C4-2B (cell line): ENCODE data around the gene HDAC3.

Source experiments
- ZFX ChIP-seq: fragments of 450-650 bp; IDR thresholded peaks from 2 replicates; pipeline ENCODE4 v1.6.1; 2017
- TF ChIP-seq, protein P1 (sequence below): fragments of 450-650 bp; conservative IDR thresholded peaks from 2 replicates; pipeline ENCODE4 v1.5.1; 2017; ENCODE audit warnings: mild to moderate bottlenecking

DNA sequence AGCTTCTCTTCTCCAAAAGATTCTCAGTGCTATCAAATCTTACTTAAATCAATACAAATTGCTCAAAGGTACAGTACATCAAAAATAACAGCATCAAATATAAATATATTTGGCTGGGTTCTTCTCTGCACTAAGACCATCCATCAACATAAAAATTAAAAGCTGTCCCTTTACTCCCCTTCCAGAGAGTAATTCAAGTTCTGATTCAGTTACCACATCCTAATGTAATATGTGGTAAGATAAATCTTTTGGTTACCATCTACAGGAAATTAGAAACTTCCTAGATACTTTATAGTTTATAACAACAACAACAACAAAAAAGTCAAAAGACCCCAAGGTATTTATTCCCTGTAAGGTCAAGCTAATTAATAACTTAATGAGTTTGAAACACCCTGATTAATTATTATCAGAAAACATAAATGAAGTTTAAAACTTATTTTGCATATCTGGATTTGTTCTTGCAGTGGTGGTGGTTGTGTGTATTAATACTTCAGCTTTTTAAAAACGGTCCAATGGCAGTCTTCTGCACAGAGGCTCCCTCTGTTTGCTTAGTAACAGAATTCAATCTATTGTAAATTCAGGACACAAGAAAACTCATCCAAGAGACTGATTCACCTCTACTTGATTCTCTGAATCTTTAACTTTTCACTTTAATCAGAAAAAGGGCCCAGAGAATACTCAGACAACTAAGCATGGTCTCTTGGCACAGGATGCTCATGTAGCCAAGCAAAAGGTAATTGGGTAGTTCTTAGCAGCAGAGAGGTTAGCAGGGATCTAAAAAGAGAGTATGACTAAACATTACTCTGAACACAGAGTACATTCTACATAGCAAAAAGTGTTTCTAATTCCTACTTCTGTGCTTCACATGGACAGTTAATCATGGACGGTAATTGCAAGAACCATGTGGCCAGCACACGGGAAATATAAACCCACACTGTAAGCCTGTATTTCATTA, 38.0 kb downstream of the HDAC3 start:
- TF ChIP-seq, protein P1, sequence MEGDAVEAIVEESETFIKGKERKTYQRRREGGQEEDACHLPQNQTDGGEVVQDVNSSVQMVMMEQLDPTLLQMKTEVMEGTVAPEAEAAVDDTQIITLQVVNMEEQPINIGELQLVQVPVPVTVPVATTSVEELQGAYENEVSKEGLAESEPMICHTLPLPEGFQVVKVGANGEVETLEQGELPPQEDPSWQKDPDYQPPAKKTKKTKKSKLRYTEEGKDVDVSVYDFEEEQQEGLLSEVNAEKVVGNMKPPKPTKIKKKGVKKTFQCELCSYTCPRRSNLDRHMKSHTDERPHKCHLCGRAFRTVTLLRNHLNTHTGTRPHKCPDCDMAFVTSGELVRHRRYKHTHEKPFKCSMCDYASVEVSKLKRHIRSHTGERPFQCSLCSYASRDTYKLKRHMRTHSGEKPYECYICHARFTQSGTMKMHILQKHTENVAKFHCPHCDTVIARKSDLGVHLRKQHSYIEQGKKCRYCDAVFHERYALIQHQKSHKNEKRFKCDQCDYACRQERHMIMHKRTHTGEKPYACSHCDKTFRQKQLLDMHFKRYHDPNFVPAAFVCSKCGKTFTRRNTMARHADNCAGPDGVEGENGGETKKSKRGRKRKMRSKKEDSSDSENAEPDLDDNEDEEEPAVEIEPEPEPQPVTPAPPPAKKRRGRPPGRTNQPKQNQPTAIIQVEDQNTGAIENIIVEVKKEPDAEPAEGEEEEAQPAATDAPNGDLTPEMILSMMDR: no peak
- TF ChIP-seq ZFX: no peak
